ENCODE results near the gene LGALSL.

GRCh38 chr2:64448041-64448426, 5.9 kb upstream of the LGALSL start:
- no peak for TF ChIP-seq CTCF (conservative IDR thresholded peaks at IDR 0.05)
- no peak for TF ChIP-seq ZFX (IDR thresholded peaks at IDR 0.05)

Measured in C4-2B (cell line).